PFSK-1 (cell line): ENCODE measurements around the gene PHC2.

Source experiments
- POLR2AphosphoS5 ChIP-seq: IDR thresholded peaks from 2 replicates; pipeline ENCODE4 v1.6.1; 2012; ENCODE audit warnings: low read depth, mild to moderate bottlenecking, control low read depth, low read length, moderate library complexity
- SIN3A ChIP-seq: IDR thresholded peaks from 2 replicates; pipeline ENCODE4 v1.6.1; 2012; ENCODE audit warnings: mild to moderate bottlenecking, low read length, moderate library complexity, borderline replicate concordance; ENCODE audit not compliant: insufficient read depth

- TF ChIP-seq POLR2AphosphoS5 (no peak), SIN3A (no peak)
Measured at GRCh38 chr1:33379631-33380354, 51.1 kb downstream of the PHC2 start.
